Measurements from ENCODE around the gene CSTF3. TPM values are rescaled to one million over a fixed set of nuclear protein-coding genes. Genes with fewer than 3 reads are reported as not detected.

The CSTF3 gene
- polyA plus RNA-seq, 1 experiment: 7.9 TPM

DNA sequence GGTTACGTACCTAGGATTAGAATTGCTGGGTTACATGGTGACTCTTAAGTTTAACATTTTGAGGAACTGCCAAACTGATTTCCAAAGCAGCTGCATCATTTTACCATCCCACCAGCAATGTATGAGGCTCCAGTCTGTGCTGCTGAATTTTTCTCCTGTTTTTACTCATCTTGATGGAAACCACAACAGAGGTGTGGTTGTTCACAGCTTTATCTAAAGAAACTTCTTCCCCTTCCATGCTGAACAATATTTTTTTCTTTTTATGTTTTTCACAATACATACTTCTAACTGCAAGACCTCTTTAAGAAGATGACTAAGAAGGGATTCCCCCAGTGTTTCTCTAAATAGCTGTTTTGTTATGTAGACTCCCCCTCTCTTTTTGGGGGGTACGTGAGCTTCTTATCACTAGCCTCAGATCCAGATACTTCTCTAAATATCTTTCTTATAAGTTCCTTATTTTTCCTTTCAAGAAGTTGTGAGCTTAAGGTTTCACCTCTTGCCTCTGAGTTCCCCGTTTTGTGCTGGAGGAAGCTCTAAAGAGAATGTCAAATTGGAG is 97.9 kb downstream of the CSTF3 start:
- Histone ChIP-seq H3K27me3 (ENCODE audit: control insufficient read depth, insufficient read depth, low read length) (no peaks in the 10 kb centered on the region), H3K36me3 (ENCODE audit: control insufficient read depth, insufficient read depth, low read length) (peaks cover 16% of the 10 kb centered on the region), H3K4me3 (ENCODE audit: low read depth, low read length) (no peak overlapping the region)
- TF ChIP-seq, protein P1, sequence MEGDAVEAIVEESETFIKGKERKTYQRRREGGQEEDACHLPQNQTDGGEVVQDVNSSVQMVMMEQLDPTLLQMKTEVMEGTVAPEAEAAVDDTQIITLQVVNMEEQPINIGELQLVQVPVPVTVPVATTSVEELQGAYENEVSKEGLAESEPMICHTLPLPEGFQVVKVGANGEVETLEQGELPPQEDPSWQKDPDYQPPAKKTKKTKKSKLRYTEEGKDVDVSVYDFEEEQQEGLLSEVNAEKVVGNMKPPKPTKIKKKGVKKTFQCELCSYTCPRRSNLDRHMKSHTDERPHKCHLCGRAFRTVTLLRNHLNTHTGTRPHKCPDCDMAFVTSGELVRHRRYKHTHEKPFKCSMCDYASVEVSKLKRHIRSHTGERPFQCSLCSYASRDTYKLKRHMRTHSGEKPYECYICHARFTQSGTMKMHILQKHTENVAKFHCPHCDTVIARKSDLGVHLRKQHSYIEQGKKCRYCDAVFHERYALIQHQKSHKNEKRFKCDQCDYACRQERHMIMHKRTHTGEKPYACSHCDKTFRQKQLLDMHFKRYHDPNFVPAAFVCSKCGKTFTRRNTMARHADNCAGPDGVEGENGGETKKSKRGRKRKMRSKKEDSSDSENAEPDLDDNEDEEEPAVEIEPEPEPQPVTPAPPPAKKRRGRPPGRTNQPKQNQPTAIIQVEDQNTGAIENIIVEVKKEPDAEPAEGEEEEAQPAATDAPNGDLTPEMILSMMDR (IDR thresholded peaks at IDR 0.05; ENCODE audit: insufficient read depth, low read depth, low read length): no peak
- ChIA-PET CTCF (interaction anchor here (0.6 to 9.2 kb wide), 9 partner anchors 9 to 222 kb away, joined by 3 to 119 read pairs (median 3); partner anchors contain the start of gene DEPDC7), POLR2A (no interaction called here)
- DNase-seq (ENCODE audit: low read depth): no peak

DNA sequence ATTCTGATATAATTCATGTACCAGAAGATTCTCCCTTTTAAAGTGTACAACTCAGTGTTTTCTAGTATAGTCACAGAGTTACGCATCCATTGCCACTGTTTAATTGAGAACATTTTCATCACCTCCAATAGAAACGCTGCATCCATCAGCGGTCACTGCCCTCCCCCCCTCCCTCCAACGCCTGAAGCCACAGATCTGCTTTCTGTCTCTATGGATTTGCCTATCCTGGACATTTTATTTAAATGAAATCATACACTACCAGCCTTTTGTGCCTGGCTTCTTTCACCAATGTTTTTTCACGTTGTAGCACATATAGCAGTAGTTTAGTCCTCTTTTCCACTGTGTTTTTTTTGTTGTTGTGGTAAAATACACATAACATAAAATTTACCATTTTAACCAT is 99.1 kb downstream of the CSTF3 start:
- peaks cover 12% of the 10 kb centered on the region for H3K36me3 ChIP-seq (ENCODE audit: control insufficient read depth, insufficient read depth, low read length)
- H3K4me3 ChIP-seq (ENCODE audit: low read depth, low read length): no peak overlapping the region
- no peaks in the 10 kb centered on the region for H3K27me3 ChIP-seq (ENCODE audit: control insufficient read depth, insufficient read depth, low read length)
- DNase-seq (ENCODE audit: low read depth): no peak
- ChIA-PET CTCF (interaction anchor here (2.0 to 9.2 kb wide), 2 partner anchors 94 to 101 kb away, joined by 5 to 119 read pairs; no protein-coding TSS in a partner anchor), POLR2A (no interaction called here)
- TF ChIP-seq, protein P1 (IDR thresholded peaks at IDR 0.05; ENCODE audit: insufficient read depth, low read depth, low read length): no peak

DNA sequence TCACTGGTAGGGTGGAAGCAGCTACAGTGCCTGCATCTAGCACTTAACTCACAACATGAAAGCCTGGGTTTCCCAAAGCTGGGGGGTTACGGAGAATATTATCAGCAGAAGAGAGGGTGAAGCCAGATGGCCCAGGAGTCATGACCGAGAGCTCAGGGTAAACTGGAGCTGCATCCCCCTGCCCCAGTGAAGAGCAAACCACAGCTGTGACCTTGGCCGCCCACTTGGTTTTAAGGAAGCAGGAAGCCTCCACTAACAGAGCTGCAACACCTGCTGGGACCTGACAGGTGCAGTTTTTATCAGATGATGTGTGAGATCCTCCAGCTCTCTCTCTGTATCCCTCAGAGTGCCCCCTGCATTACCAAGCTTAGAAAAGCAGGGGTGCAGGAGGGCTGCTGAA is 101.0 kb downstream of the CSTF3 start:
- ChIA-PET POLR2A (no interaction called here), CTCF (interaction anchor here (1.5 to 9.2 kb wide), 3 partner anchors 10 to 99 kb away, joined by 4 to 119 read pairs (median 5); no protein-coding TSS in a partner anchor)
- H3K36me3 ChIP-seq (ENCODE audit: control insufficient read depth, insufficient read depth, low read length): peaks cover 4% of the 10 kb centered on the region
- H3K4me3 ChIP-seq (ENCODE audit: low read depth, low read length): no peak overlapping the region
- DNase-seq (ENCODE audit: low read depth): no peak
- no peaks in the 10 kb centered on the region for H3K27me3 ChIP-seq (ENCODE audit: control insufficient read depth, insufficient read depth, low read length)
- TF ChIP-seq, protein P1 (IDR thresholded peaks at IDR 0.05; ENCODE audit: insufficient read depth, low read depth, low read length): no peak

DNA sequence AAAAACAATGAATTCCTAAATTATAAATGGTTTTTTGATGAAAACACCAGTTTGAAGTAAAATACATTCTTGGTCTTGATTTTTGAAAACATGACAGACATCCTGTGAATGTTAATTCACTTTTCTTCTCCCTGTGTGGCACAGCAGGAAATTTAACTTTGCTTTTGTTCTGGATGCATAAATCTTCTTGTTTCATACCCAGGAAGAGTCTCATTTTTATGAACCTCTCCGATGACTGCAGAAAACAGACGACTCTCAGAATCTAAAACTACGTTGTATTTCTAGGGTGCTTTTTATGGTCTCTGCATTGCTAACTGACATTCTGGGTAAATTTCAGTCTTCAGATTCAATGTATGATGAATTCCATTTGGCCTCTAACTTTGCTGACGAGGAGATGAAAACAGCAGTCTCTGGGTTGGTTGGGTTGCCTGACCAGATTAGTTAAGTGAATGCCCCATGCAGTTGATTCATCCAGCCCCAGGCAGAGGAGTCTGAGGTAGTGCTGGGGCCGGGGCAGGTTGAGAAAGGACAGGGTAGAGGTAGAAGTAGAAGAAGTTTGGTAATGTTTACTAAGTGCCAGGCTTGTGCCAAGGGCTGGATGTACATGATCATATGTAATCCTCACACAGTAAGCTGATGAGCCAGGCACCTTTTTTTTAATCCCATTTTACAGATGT is 101.8 kb downstream of the CSTF3 start:
- Histone ChIP-seq H3K27me3 (ENCODE audit: control insufficient read depth, insufficient read depth, low read length) (no peaks in the 10 kb centered on the region), H3K36me3 (ENCODE audit: control insufficient read depth, insufficient read depth, low read length) (peaks cover 4% of the 10 kb centered on the region), H3K4me3 (ENCODE audit: low read depth, low read length) (no peak overlapping the region)
- TF ChIP-seq, protein P1 (IDR thresholded peaks at IDR 0.05; ENCODE audit: insufficient read depth, low read depth, low read length): no peak
- CTCF ChIA-PET: interaction anchor here (9.2 kb wide), 1 partner anchor 98 kb away, joined by 119 read pairs; no protein-coding TSS in a partner anchor
- POLR2A ChIA-PET: no interaction called here
- no peak for DNase-seq (ENCODE audit: low read depth)

DNA sequence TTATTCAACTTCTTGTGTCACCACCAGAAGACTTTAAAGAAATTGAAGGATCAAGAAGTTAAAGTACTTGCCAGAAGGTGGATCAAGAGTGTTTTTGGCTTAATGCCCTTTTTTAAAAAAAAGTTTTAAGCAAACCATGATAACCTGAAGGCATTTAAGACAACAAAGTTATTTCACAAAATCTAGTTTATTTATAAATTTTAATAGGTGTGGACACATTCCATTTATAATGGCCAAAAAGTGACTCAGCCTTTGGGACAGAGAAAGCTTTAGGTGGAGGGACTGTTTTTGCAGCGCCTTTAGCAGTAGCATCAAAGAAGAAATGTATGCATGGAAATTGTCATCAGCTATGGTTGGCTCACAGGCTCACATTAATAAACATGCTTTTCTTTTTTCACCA is 104.0 kb downstream of the CSTF3 start:
- H3K4me3 ChIP-seq (ENCODE audit: low read depth, low read length): no peak overlapping the region
- CTCF ChIA-PET: no interaction called here
- DNase-seq (ENCODE audit: low read depth): no peak
- POLR2A ChIA-PET: no interaction called here
- peaks cover 4% of the 10 kb centered on the region for H3K36me3 ChIP-seq (ENCODE audit: control insufficient read depth, insufficient read depth, low read length)
- H3K27me3 ChIP-seq (ENCODE audit: control insufficient read depth, insufficient read depth, low read length): no peaks in the 10 kb centered on the region
- TF ChIP-seq, protein P1 (IDR thresholded peaks at IDR 0.05; ENCODE audit: insufficient read depth, low read depth, low read length): no peak
